DOHH2 (cell line): ENCODE data around the gene PIM3.

Source experiments
- H3F3A ChIP-seq: fragments of 200-600 bp; sonication (generic), shearing (Covaris generic); 2 replicates; pipeline ENCODE4 v1.6.0; 2016; ENCODE audit warnings: antibody characterized with exemption, mild to moderate bottlenecking; ENCODE audit not compliant: control insufficient read depth, insufficient read depth
- H3K27ac ChIP-seq: fragments of 200-600 bp; sonication (generic); 2 replicates; pipeline ENCODE4 v1.5.1; 2014; ENCODE audit warnings: low read depth, mild to moderate bottlenecking, low read length, moderate library complexity
- H3K27me3 ChIP-seq: fragments of 200-600 bp; sonication (generic); 2 replicates; pipeline ENCODE4 v1.6.1; 2014; ENCODE audit warnings: mild to moderate bottlenecking, low read length, mixed read lengths; ENCODE audit not compliant: control insufficient read depth
- H3K36me3 ChIP-seq: fragments of 200-600 bp; sonication (generic); 2 replicates; pipeline ENCODE4 v1.6.1; 2014; ENCODE audit warnings: mild to moderate bottlenecking, low read length, moderate library complexity, mixed read lengths; ENCODE audit not compliant: control insufficient read depth
- H3K4me1 ChIP-seq: fragments of 200-600 bp; sonication (generic); 2 replicates; pipeline ENCODE4 v1.6.1; 2014; ENCODE audit warnings: mild to moderate bottlenecking, low read length, mixed read lengths; ENCODE audit not compliant: control insufficient read depth
- H3K4me2 ChIP-seq: fragments of 200-600 bp; sonication (generic); 2 replicates; pipeline ENCODE4 v1.6.0; 2014; ENCODE audit warnings: mild to moderate bottlenecking, low read length, moderate library complexity
- H3K4me3 ChIP-seq: fragments of 200-600 bp; sonication (generic); 2 replicates; pipeline ENCODE4 v1.5.1; 2014; ENCODE audit warnings: mild to moderate bottlenecking, low read length, mixed read lengths
- H3K79me2 ChIP-seq: fragments of 200-600 bp; sonication (generic); 2 replicates; pipeline ENCODE4 v1.6.1; 2014; ENCODE audit warnings: mild to moderate bottlenecking, low read length, mixed read lengths; ENCODE audit not compliant: control insufficient read depth
- H3K9me2 ChIP-seq: fragments of 200-600 bp; sonication (generic); replicated peaks from 2 replicates; pipeline ENCODE4 v1.6.1; 2014; ENCODE audit warnings: mild to moderate bottlenecking, low read length, mixed read lengths; ENCODE audit not compliant: control insufficient read depth
- H3K9me3 ChIP-seq: fragments of 200-600 bp; sonication (generic); 2 replicates; pipeline ENCODE4 v1.6.1; 2014; ENCODE audit warnings: antibody characterized with exemption, low read length, mixed read lengths; ENCODE audit not compliant: control insufficient read depth, insufficient read depth
- H4K20me1 ChIP-seq: fragments of 200-600 bp; sonication (generic); 2 replicates; pipeline ENCODE4 v1.6.0; 2014; ENCODE audit warnings: low read depth, mild to moderate bottlenecking, antibody characterized with exemption, low read length, moderate library complexity; ENCODE audit not compliant: control insufficient read depth, insufficient read depth
- CTCF ChIP-seq: fragments of 200-600 bp; sonication (generic); IDR thresholded peaks from one replicate; pipeline ENCODE4 v1.5.1; 2014; ENCODE audit warnings: antibody characterized with exemption, mild to moderate bottlenecking, low read depth, low read length; ENCODE audit not compliant: poor library complexity, severe bottlenecking
- EZH2phosphoT487 ChIP-seq: fragments of 200-600 bp; sonication (generic); IDR thresholded peaks from 2 replicates; pipeline ENCODE4 v1.6.1; 2017; ENCODE audit warnings: borderline replicate concordance, mild to moderate bottlenecking, antibody characterized with exemption, low read length, moderate library complexity, mixed read lengths

PIM3 gene

GRCh38 chr22:49936973-49937757, 23.4 kb upstream of the PIM3 start:
- Histone ChIP-seq H3K27me3 (no peaks in the 10 kb centered on the region), H3F3A (peaks cover 18% of the 10 kb centered on the region), H3K9me3 (no peaks in the 10 kb centered on the region), H4K20me1 (no peaks in the 10 kb centered on the region), H3K79me2 (peaks cover 19% of the 10 kb centered on the region), H3K4me1 (peaks cover 48% of the 10 kb centered on the region), H3K9me2 (no peaks in the 10 kb centered on the region), H3K36me3 (peaks cover 15% of the 10 kb centered on the region), H3K4me3 (peak overlapping the region; percentile 57), H3K27ac (peak overlapping the region; percentile 81), H3K4me2 (peak overlapping the region; percentile 77)
- TF ChIP-seq EZH2phosphoT487, result no peak
- TF ChIP-seq CTCF, result no peak

- no peaks in the 10 kb centered on the region for H3K9me2 ChIP-seq
- H3K4me1 ChIP-seq, result peaks cover 40% of the 10 kb centered on the region
- H3F3A ChIP-seq, result peaks cover 16% of the 10 kb centered on the region
- H3K27ac ChIP-seq, result no peak overlapping the region
- TF ChIP-seq EZH2phosphoT487 (no peak), CTCF (no peak)
- H4K20me1 ChIP-seq, result no peaks in the 10 kb centered on the region
- H3K79me2 ChIP-seq, result peaks cover 19% of the 10 kb centered on the region
- H3K4me2 ChIP-seq, result peak overlapping the region; percentile 77
- peaks cover 15% of the 10 kb centered on the region for H3K36me3 ChIP-seq
- no peaks in the 10 kb centered on the region for H3K9me3 ChIP-seq
- no peak overlapping the region; the same call in 1 of the 2 replicates for H3K4me3 ChIP-seq
- H3K27me3 ChIP-seq, result no peaks in the 10 kb centered on the region
Measured at GRCh38 chr22:49937758-49938564, 22.6 kb upstream of the PIM3 start.

- Histone ChIP-seq H3K79me2 (peaks cover 14% of the 10 kb centered on the region), H3K9me3 (no peaks in the 10 kb centered on the region), H3K27ac (no peak overlapping the region), H3F3A (peaks cover 9% of the 10 kb centered on the region), H3K27me3 (no peaks in the 10 kb centered on the region), H3K4me1 (peaks cover 33% of the 10 kb centered on the region), H3K4me2 (no peak overlapping the region), H3K4me3 (no peak overlapping the region), H3K36me3 (peaks cover 12% of the 10 kb centered on the region), H4K20me1 (no peaks in the 10 kb centered on the region), H3K9me2 (no peaks in the 10 kb centered on the region)
- TF ChIP-seq EZH2phosphoT487, result no peak
- TF ChIP-seq CTCF, result no peak
Measured at GRCh38 chr22:49938565-49939136, 21.9 kb upstream of the PIM3 start.
